GM21576 (cell line): ENCODE measurements around the gene IPO4.
"Not testable (repeated sequence)": the region's sequence is repeated elsewhere in the genome, so short reads cannot be mapped to it uniquely, and the experiment has no call there.

Experiments used
- ATAC-seq: cut with Tn5 transposase; IDR thresholded peaks from one replicate; pipeline ENCODE4 v1.9.1; 2021; ENCODE audit warnings: mild to moderate bottlenecking, moderate library complexity; ENCODE audit not compliant: unreplicated experiment

IPO4 gene

DNA sequence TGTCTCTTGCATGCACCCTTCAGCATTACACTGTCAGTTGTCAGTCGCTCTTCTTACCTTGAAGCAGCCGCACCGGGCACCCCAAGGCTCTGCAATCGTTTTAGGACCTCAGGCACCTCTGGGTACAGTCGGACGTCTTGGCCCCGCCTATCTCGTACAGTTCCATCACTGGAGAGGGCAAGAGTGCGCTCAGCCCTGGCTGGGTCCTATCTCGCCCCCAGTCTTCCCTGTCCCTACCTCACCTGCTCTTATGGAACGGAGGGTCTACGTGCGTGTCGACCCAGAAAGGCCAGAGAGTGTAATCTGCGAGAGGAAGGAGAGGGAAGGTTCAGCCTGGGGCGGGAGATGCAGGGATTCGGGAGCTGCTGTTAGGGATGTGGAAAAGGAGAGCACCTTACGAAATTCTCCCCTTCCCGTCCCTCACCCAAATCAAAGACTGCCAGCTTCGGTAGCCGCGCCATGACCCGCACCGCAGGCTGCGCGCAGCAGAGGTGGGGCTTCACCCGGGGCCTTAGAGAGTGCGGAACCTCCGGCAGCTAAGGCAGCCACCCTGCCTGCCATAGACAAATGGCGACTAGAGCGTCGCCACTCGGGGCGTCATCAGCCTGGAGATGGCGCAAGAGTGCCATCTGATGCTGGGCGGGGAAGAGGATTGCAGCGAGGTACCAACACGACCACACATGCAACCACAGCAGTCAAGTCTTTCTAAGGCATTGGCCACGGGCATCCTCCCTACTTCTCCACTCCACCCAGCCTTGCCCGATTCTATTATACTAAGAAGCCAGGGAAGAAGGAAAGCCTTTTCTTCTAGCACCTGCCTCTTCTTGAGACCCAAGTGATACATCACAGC lies 27.1 kb upstream of the IPO4 start, which contains the start of gene MDP1:
TSS of gene MDP1 (minus strand) at position 572 of the 850 bp plus-strand sequence. CDS start at position 461, 111 bp downstream.
- peak; percentile 60 for ATAC-seq

DNA sequence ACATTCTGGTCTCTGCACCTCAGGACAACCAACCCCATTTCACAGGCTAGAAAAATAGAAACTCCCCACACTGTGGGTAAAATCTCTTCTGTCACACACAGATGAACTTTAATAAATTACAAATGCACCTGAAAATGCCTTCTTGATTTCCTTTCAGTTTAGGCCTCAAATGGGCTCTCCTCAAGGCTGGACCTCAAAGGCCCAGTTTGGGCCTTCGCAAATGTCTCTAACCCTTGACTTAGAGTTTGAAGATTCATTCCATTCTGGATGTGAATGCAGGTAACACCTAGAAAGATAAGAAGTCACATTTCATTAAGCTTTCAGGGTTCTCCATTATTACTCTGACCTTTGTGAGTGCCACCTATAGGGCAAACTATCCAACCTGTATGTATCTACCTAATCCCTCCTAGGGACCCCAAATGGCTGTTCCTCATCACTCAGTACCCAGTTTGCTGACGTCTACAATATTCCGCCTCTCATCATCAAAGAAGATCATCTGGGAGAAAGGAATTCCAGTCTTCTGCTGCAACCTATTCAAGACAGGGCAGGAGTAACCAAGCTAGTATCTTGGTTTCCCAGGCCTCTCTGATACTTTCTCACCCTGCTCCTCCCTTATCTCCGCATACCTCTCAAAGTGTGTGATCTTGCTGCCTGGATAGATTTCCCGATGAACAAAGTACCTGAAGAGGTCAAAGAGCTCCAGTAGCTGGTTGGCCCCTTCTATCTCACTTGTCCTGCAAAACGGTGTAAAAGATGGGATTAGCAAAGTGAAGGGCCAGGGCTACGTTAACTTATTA lies 25.4 kb upstream of the IPO4 start:
- ATAC-seq: no peak

DNA sequence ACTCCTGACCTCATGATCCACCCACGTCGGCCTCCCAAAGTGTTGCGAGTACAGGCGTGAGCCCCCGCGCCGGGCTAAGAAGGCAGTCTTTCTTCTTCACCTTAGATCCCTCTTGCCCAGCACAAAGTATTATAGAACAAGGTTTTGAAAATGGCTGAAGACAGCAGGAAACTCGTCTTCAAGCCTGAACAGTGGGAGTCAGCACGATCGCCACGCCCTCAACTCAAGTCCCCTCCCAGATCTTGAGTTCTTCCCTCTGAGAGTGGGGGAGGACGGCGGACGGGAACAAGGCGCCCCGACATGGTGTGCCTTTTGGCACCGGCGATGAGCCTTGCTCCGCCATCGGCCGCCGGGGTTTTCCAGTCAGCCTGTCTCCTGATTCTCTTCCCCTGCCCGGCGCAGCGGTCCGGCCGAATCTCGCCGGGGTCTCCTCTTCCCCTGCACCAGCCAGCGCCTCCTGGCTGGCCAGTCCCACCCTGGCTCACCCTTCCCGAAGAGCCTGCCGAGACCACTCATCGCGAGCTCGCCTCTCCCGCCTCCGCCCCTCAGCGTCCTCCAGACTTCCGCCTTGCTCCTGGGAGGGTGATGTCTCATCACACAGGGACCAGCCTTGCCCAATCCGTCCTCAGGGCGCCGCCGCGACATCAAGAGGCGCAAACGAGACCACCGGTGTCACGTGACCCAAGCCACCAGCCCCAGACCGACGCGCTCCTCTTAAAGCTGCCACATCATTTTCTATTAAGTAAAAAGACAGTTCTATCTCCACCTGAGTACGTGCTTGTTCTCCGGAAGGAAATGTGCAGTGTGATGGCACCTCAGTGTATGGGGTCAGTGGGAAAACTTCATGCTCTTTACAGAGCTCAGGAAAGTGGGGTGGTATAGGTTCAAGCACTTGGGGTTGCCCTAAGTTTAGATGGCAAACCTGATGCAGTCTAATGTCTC lies 24.6 kb upstream of the IPO4 start, which contains the start of gene CHMP4A:
TSS of gene CHMP4A (minus strand) at position 565 of the 942 bp plus-strand sequence. CDS start at position 516, 49 bp downstream.
- ATAC-seq: peak; percentile 75

DNA sequence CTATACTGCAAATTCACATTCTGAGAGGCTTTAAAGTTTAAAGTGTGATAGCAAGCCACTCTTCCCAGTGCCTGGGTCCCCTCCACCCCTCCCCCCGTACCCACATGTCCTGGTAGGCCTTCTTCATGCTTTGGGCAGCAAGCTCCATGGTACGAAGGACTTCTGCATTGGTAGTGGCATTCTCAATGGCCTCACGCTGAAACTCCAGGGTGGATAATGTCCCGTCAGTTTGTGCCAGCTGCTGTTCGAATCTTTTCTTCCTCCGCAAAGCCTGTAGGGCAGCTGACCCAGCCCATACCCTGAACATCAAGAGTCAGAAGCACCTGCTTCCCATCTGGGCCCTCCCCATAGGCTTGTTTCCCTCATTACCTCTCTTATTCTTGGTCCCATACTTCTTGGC lies 22.7 kb upstream of the IPO4 start:
- no peak for ATAC-seq

DNA sequence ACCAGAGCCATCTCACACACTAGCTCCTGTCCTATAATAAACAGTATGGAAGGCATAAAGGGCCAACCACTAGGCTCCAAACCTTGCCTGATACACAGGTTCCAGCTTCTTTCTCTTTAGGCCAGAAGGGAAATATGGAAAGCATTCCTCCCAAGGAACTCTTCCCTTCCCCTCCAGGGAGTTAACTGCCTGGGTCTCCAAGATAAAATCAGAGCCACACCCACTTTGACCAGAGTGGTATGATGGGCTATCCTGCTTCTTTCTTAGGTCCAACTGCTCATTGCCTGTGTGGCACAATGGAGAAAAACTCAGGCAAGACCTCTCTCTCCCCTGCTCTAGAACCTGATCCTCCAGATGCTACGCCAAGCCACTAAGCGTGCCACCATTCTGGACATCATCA lies 19.0 kb upstream of the IPO4 start:
- ATAC-seq: no peak

DNA sequence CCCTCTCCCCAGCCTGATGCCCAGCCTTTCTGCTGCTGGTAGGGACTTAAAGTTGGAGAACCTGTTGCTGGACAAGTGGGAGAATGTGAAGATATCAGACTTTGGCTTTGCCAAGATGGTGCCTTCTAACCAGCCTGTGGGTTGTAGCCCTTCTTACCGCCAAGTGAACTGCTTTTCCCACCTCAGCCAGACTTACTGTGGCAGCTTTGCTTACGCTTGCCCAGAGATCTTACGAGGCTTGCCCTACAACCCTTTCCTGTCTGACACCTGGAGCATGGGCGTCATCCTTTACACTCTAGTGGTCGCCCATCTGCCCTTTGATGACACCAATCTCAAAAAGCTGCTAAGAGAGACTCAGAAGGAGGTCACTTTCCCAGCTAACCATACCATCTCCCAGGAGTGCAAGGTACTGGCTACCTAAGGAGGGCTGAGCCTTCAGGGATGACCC lies 18.5 kb upstream of the IPO4 start:
- ATAC-seq: no peak

DNA sequence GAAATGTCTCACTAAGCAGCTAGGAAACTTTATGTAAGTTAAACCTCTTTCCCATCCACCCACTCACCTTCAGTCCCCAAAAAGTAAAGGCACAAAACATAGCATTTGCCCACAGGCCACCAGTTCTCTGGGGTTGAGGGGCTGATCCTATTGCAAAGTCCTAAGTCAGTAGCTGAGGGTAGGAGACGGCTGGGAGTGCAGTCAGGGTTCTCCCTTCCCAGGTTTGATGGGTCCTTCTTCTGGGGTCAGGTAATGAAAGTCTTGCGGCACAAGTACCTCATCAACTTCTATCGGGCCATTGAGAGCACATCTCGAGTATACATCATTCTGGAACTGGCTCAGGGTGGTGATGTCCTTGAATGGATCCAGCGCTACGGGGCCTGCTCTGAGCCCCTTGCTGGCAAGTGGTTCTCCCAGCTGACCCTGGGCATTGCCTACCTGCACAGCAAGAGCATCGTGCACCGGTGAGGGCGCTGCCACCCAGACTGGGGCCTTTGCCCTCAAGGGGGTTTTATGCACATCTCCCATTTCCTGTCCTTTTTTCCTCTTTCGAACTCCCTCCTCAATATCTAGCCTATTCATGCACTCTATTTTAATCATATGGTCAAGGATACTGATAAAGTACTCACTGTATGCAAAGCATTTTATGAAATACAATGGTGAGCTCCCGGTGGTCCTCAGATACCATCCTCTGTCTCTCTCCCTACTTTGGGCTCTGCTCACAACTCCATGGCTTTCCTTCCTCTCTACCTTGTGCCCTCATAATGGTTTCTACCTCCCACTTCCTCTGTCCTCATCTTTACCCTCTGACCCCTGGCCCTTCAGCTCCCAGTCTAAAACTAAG lies 17.9 kb upstream of the IPO4 start:
- ATAC-seq: no peak

DNA sequence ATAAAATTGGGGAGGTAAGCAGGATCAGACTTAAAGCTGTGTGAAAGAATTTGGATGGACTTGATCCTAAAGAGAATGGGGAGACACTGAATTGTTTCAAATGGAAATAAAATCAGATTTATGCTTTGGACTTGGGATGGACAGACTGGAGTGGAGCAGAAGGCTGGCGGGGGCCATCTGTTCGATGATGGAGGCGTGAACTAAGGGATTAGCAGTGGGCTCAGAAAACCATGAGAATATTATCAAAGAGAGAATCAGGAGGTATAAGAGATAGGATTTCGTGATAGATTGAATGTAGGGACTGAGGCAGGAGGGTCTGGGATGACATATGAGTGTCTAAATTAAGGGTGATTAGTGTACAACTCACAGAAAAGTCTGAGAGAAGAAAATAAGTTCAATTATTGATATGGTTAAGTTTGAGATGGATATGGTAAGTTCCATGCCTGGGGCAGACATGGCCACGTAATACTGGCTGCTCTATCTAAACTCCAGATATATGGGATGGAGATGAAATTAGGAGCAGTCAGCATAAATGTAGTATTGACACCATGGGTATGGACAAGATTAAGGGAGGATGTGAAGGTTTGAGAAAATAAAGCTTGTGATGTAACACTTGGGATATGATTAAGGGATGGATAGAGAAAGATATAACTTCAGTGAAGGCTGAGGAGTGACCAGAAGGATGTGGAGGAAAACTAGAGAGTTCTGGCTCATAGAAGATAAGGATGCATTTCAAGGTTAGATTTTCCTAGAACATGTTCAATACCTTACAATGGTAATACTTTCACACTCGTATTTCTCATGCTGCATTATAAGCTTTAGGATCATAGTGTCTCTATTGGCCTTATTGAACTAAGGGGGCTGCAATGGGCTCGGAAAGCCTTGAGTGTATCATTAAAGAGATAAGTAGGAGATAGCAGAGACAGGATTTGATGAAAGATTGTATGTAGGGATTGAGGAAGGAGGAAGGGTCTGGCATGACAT lies 15.8 kb upstream of the IPO4 start:
- ATAC-seq: no peak

DNA sequence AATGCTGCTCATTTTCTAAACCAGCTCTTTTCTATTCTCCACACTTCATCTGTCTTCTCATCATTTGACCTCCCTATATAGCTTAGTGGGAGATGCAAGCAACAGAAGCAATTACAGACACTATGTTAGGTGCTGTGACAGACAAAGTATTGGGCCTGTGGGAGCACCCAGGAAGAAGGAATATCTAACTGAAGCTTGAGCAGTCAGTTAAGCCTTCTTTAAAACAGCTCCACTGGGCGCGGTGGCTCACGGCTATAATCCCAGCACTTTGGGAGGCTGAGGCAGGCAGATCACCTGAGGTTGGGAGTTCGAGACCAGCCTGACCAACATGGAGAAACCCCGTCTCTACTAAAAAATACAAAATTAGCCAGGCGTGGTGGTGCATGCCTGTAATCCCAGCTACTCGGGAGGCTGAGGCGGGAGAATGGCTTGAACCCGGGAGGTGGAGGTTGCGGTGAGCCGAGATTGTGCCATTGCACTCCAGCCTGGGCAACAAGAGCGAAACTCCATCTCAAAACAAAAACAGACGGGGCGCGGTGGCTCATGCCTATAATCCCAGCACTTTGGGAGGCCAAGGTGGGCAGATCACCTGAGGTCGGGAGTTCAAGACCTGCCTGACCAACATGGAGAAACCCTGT lies 14.8 kb upstream of the IPO4 start:
- not testable (repeated sequence) for ATAC-seq

DNA sequence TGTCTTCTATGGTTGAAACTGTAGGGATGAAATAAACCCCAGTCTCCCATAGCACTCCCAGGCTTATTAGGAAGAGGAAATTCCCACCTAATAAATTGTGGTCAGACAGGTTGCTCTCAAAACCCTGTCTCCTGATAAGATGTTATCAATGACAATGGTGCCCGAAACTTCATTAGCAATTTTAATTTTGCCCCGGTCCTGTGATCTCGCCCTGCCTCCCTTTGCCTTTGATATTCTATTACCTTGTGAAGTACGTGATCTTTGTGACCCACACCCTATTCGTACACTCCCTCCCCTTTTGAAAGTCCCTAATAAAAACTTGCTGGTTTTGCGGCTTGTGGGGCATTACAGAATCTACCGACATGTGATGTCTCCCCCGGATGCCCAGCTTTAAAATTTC lies 13.9 kb upstream of the IPO4 start:
- not testable (repeated sequence) for ATAC-seq

DNA sequence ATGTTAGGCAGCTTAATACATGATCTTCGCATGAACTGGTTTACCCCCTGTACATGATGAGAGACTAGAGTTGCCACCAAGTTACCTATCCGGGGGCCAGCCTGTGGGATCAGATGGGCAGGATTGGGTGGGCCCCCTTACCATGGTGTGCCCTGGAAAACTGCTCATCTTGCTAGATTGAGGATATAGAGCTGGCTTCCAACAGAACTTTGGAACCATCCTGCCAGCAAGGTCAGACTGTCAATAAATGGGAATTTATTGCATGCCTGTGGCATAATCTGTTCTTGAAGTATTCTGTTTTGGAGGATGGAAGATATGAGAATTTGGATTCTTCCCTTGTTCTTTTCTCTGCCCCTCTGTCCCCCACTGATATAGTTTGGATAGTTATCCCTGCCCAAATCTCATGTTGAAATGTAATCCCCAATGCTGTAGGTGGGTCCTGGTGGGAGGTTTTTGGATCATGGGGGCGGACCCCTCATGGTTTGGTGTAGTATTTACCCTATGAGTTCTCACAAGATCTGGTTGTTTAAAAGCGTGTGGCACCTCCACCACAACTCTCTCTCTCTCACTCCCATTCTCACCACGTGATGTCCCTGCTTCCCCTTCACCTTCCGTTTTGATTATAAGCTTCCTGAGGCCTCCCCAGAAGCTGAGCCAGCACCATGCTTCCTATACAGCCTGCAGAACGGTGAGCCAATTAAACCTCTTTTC lies 10.4 kb upstream of the IPO4 start:
- no peak for ATAC-seq

DNA sequence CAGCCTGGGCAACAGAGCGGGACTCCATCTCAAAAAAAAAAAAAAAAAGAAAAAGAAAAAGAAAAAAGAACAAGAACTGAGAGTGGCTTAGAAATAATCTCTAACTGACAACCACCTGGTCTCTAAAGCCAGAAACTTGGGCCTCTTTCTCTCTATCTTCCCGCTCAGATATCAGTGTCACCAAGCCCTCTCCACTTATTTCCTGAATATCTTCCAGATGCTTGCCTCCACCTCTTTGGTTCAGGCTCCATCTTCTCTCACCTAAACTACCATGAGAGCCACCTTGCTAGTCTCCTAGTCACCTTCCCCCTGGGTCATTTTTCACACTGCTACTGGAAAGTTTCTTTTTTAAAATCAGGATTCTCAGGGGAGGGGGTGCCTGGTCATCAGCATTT lies 8.4 kb upstream of the IPO4 start:
- no peak for ATAC-seq

DNA sequence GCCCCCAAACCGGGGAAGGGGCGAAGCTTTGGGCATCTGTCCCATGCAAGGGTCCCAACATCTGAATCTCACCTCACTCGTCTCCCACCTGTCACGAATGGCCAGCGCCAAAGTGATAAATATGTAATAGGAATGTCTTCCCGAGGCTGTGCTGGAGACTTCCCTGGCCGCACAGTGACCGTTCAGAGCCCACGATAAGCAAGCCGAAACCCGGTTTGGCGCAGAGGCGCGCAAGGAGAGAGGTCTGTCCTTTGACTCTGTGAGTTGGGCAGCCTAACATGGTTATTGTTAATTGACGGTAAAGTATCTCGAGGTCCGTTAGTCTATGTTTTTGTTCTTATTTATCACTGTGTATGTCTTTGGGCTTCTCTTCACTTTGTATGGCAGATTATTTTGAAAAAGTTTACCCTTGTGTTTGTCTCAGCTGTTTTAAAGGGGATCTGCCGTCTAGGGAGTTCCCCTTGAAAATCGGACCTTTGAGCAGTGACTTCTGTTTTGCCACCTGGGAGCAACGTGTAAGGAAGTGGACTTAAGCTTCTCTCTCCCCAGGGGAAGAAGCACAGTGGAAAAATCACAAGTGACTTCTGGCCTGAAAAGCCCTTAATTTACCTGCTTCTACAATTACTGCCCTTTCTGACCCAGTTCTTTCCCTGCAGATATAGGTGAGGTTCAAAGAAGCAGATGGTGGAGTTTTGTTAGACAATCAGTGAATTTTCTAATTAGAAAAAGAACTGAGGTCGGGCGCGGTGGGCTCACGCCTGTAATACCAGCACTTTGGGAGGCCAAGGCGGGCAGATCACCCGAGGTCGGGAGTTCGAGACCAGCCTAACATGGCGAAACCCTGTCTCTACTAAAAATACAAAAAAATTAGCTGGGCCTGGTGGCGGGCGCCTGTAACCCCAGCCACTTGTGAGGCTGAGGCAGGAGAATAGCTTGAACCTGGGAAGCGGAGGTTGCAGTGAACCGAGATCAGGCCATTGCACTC lies 7.7 kb upstream of the IPO4 start:
- ATAC-seq: no peak

DNA sequence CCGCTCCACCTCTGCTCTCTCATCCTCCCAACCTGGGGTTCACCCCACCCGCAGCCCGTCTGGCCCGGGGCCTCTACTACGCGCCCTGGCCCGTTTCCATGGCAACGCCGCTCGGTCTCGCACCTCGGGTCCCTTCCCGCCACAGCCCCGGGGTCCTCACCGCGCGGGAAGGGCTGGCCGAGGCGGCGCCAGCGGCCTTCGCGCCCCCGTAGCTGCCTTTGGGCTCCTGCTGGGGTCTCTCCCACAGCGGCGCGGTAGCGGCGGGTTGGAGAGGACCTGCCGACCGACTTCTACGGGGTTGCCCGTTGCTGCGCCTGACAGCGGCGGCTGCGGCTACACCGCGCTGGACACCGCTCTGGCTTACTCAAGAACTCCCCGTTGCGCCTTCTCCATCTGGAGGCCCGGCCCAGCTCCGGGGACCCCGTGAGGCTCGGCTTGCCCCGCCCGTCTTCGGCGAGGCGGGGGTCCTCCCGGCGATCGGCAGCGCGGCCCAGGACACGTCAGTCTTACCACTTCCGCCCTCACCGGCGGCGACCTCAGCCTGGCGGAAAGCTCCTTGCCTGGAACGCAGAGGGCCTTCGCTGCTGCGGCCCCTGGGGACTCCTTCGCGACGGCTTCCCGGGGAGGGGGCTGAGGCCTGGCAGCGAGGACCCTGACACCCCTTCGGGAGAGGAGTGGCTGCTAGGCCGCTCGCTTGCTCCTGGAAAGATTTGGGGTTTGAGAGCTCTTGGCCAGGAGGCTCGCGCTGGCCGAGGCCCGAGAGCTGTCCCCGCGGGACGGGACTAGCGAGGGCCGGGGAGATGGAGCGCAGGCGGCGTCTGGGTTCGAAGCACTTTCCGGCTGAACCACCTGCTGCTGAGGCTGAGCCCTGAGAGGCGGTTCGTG lies 6.8 kb upstream of the IPO4 start, which contains the start of gene TM9SF1:
TSS of gene TM9SF1 (minus strand) at position 256 of the 885 bp plus-strand sequence. CDS start 422 bp downstream, outside the sequence.
- ATAC-seq: peak; percentile 82

DNA sequence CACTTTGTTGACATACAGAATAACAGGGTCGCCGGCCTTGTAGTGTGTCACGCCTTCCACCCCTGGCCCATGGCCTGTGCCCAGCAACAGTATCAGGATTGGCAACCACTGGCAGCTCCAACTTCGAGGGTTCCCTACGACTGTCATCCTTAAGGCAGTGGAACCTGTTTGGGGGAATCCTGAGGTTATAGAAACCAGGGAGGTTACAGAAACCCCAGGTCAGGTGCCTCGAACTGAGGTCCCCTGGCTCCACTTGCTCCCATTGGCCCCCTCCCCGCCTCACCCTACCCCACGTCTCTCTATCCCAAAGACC lies 6.2 kb upstream of the IPO4 start:
- ATAC-seq: no peak
